ENCODE measurements around the gene PGGT1B. TPM values are rescaled to one million over a fixed set of nuclear protein-coding genes. Genes with fewer than 3 reads are reported as not detected.

Gene PGGT1B
- total and polyA plus RNA-seq, 9 of the 15 experiments (the other 6 are each of a cell fraction or from before 2014, with no cell fraction given), result 5.3 to 33.7 (median 19.8) TPM

DNA sequence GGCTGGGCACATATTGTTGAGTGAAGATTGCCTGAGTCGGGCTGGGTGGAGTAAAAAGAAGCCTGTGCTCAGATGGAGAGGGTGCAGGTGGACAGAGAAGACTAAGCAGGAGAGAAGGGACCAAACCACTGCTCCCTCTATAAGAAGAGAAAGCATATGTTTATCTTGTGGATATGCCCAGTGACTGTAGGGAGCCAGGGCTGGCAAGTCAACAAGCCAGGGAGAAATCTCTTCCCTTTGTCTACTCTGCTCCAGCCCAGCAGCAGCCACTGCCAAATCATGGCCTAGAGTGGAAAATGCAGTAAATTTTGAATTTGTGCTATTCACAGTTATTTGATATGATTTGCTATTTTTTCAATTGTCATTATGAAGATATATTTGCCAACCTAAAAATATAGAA, 59.7 kb downstream of the PGGT1B start (continued):
- TF ChIP-seq, protein P1, sequence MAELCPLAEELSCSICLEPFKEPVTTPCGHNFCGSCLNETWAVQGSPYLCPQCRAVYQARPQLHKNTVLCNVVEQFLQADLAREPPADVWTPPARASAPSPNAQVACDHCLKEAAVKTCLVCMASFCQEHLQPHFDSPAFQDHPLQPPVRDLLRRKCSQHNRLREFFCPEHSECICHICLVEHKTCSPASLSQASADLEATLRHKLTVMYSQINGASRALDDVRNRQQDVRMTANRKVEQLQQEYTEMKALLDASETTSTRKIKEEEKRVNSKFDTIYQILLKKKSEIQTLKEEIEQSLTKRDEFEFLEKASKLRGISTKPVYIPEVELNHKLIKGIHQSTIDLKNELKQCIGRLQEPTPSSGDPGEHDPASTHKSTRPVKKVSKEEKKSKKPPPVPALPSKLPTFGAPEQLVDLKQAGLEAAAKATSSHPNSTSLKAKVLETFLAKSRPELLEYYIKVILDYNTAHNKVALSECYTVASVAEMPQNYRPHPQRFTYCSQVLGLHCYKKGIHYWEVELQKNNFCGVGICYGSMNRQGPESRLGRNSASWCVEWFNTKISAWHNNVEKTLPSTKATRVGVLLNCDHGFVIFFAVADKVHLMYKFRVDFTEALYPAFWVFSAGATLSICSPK (IDR thresholded peaks at IDR 0.05; ENCODE audit: borderline replicate concordance), result no peak

DNA sequence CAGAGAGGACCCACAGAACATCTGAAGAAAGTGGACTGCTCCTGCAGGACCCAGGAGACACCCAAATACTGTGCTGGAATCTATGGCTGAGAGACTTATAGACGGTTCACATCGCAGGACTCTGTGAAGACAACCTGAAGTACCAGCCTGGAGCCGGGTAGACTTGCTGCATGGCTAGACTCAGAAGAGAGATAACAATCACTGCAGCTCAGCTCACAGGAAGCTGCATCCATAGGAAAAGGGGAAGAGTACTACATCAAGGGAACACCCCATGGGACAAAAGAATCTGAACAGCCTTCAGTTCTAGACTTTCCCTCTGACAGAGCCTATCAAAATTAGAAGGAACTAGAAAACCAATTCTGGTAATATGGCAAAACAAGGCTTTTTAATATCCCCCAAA, 66.5 kb downstream of the PGGT1B start:
- Histone ChIP-seq H3K36me3 (ENCODE audit: control insufficient read depth, insufficient read depth, low read length) (no peaks in the 10 kb centered on the region), H2AFZ (ENCODE audit: low read depth, low read length) (no peak overlapping the region), H3K9ac (ENCODE audit: insufficient read depth in 1 of 2, low read depth in 2 of 2, low read length in 2 of 2) (no peak overlapping the region), H3K27me3 (ENCODE audit: control insufficient read depth in 2 of 2, insufficient read depth in 2 of 2, low read length in 2 of 2) (no peaks in the 10 kb centered on the region; a peak in 1 of 5 replicates), H3K9me1 (ENCODE audit: control insufficient read depth, insufficient read depth, low read length) (no peaks in the 10 kb centered on the region), H3K4me3 (no peak overlapping the region), H4K20me1 (replicated peaks; ENCODE audit: control insufficient read depth, insufficient read depth, low read length) (no peaks in the 10 kb centered on the region), H3K4me2 (ENCODE audit: insufficient read depth, low read length) (no peak overlapping the region), H3K27ac (ENCODE audit: extremely low read depth, low read depth, low read length) (no peak overlapping the region), H3K4me1 (replicated peaks in 1 of 2; ENCODE audit: control insufficient read depth in 2 of 2, insufficient read depth in 2 of 2, low read length in 2 of 2) (no peaks in the 10 kb centered on the region), H3K79me2 (ENCODE audit: control insufficient read depth, insufficient read depth, low read length) (no peaks in the 10 kb centered on the region), H3K9me3 (replicated peaks; ENCODE audit: control insufficient read depth, insufficient read depth, low read depth, low read length) (no peaks in the 10 kb centered on the region)
- 0% methylated on average over 3 of the region's 3 CpGs for whole genome bisulfite sequencing (ENCODE audit: insufficient coverage, low coverage, missing lambda C conversion rate)
- in situ Hi-C loops (cut with MboI), result no loop called here
- intact Hi-C loops (cut with micrococcal nuclease), result no loop called here
- TF ChIP-seq, protein P1 (IDR thresholded peaks at IDR 0.05; ENCODE audit: borderline replicate concordance), result no peak
- no TSS peak for BruUV-seq (replicated peaks)
- ChIA-PET CTCF (ENCODE audit: low intra/inter-chr PET ratio) (interaction anchor here (0.7 kb wide), 1 partner anchor 35 kb away, joined by 3 read pairs; no protein-coding TSS in a partner anchor), POLR2A (interaction anchor here (0.7 kb wide), 1 partner anchor 9 kb away, joined by 4 read pairs; no protein-coding TSS in a partner anchor)
- ATAC-seq (no peak), DNase-seq (ENCODE audit: extremely low read depth in 1 of 4, low spot score in 3 of 4) (no peak), FAIRE-seq (no peak)
